Astrocyte (in vitro differentiated cells and primary cell): Measurements from ENCODE around the gene BLVRA.

Experiments used
- EZH2 ChIP-seq: IDR thresholded peaks from 2 replicates; pipeline ENCODE4 v1.6.1; 2012; ENCODE audit warnings: mild to moderate bottlenecking, low read length, inconsistent platforms; ENCODE audit not compliant: insufficient read depth
- TF ChIP-seq, protein P1 (sequence below): IDR thresholded peaks from 2 replicates; pipeline ENCODE4 v1.5.1; 2011; ENCODE audit warnings: low read depth, mild to moderate bottlenecking, inconsistent platforms, low read length, moderate library complexity; ENCODE audit not compliant: insufficient read depth

DNA sequence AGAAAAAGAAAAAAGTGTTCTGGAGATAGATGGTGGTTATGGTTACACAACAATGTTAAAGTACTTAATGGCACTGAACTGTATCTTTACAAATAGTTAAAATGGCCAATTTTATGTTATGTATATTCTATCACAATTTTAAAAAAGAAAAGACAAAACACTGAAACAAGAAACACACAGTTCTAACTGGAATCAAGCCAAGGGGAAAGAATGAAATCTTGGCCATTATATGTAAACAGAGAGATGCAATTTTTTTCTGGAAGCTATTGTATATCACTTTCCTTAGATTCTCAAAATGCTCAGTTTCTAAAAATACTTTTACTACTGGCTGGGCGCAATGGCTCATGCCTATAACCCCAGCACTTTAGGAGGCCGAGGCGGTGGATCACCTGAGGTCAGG lies 33.2 kb upstream of the BLVRA start:
- TF ChIP-seq, protein P1, sequence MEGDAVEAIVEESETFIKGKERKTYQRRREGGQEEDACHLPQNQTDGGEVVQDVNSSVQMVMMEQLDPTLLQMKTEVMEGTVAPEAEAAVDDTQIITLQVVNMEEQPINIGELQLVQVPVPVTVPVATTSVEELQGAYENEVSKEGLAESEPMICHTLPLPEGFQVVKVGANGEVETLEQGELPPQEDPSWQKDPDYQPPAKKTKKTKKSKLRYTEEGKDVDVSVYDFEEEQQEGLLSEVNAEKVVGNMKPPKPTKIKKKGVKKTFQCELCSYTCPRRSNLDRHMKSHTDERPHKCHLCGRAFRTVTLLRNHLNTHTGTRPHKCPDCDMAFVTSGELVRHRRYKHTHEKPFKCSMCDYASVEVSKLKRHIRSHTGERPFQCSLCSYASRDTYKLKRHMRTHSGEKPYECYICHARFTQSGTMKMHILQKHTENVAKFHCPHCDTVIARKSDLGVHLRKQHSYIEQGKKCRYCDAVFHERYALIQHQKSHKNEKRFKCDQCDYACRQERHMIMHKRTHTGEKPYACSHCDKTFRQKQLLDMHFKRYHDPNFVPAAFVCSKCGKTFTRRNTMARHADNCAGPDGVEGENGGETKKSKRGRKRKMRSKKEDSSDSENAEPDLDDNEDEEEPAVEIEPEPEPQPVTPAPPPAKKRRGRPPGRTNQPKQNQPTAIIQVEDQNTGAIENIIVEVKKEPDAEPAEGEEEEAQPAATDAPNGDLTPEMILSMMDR, result no peak
- TF ChIP-seq EZH2, result no peak
